Spinal cord (tissue), 10 donors: ENCODE measurements around the gene HOXB13. TPM values are rescaled to one million over a fixed set of nuclear protein-coding genes. Genes with fewer than 3 reads are reported as not detected.

Experiments used
- DNase-seq, 6 donors: peaks; one replicate each; pipeline versions ENCODE4 v3.0.0 to v3.0.0-alpha.2; 2013 to 2015; ENCODE audit warnings: low spot score in 6 of 6, low read depth in 4 of 6
- H3K27ac ChIP-seq: one replicate; pipeline ENCODE4 v1.5.1; 2013; ENCODE audit warnings: low read depth, low read length, control low read depth
- H3K27me3 ChIP-seq: one replicate; pipeline ENCODE4 v1.6.1; 2013; ENCODE audit warnings: low read length; ENCODE audit not compliant: control insufficient read depth, insufficient read depth
- H3K36me3 ChIP-seq: one replicate; pipeline ENCODE4 v1.6.1; 2013; ENCODE audit warnings: low read length; ENCODE audit not compliant: control insufficient read depth, insufficient read depth
- H3K4me1 ChIP-seq: one replicate; pipeline ENCODE4 v1.6.1; 2013; ENCODE audit warnings: low read length; ENCODE audit not compliant: control insufficient read depth, insufficient read depth
- H3K4me3 ChIP-seq: one replicate; pipeline ENCODE4 v1.5.1; 2013; ENCODE audit warnings: low read depth, low read length, control low read depth
- H3K9me3 ChIP-seq: one replicate; pipeline ENCODE4 v1.6.1; 2013; ENCODE audit warnings: low read length; ENCODE audit not compliant: control insufficient read depth, insufficient read depth
- WGBS: methylation state at CpG from one replicate; pipeline ENCODE4 v1.1.5; 2013; ENCODE audit warnings: missing lambda C conversion rate; ENCODE audit not compliant: insufficient coverage; 5-methylcytosine and 5-hydroxymethylcytosine counted together
- polyA plus RNA-seq, 2 donors: library from polyadenylated mRNA; unstranded; fragments of 120-200 nt; gene quantifications; one replicate each; pipeline ENCODE4 v1.2.1, GENCODE V29; 2013; ENCODE audit not compliant: insufficient read length in 2 of 2
- total RNA-seq, 2 donors: library from RNA; depleted of rRNA in 1 of 2; stranded (reverse); fragments of 120-200 nt in 1 of 2; fragments of >200 nt in 1 of 2; gene quantifications; one replicate each; pipeline versions ENCODE4 v1.2.3 to v1.2.4, GENCODE V29; 2013 to 2014
- donor health status: healthy.

HOXB13 gene
- total and polyA plus RNA-seq, 4 donors = 0.40 TPM; not detected in 3

- Histone ChIP-seq H3K9me3 (no peaks in the 10 kb centered on the region), H3K36me3 (no peaks in the 10 kb centered on the region), H3K27ac (no peak overlapping the region), H3K4me3 (no peak overlapping the region), H3K27me3 (peaks cover 89% of the 10 kb centered on the region), H3K4me1 (peaks cover 17% of the 10 kb centered on the region)
- 33% methylated on average over 1 of the region's 2 CpGs for WGBS
- no peak for DNase-seq
Measured at GRCh38 chr17:48757524-48757961, 29.0 kb upstream of the HOXB13 start.

DNA sequence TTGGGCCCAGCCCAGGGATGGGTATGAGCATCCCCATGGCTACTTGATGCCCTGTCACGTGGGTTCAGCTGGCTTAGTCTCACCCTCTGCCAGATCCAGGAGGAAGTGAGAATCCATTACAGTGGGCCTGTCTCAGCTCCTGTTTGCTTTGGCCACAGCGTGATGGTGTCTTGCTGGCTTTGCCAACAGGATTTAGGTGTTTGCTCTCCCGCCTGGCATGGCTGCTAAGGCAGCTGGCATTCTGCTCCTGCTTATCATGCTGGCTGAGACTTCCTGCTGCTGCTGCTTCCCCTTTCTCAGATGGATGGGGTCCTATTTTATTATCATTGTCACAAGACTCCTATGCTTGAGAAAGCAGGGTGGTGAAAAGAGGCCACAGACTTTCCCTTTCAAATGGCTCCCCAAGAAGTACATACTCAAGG is 28.3 kb upstream of the HOXB13 start:
- peaks cover 17% of the 10 kb centered on the region for H3K4me1 ChIP-seq
- H3K27ac ChIP-seq = no peak overlapping the region
- H3K4me3 ChIP-seq = no peak overlapping the region
- H3K27me3 ChIP-seq = peaks cover 90% of the 10 kb centered on the region
- no peaks in the 10 kb centered on the region for H3K9me3 ChIP-seq
- 31% methylated on average over 2 of the region's 3 CpGs for WGBS
- H3K36me3 ChIP-seq = no peaks in the 10 kb centered on the region
- DNase-seq = no peak

DNA sequence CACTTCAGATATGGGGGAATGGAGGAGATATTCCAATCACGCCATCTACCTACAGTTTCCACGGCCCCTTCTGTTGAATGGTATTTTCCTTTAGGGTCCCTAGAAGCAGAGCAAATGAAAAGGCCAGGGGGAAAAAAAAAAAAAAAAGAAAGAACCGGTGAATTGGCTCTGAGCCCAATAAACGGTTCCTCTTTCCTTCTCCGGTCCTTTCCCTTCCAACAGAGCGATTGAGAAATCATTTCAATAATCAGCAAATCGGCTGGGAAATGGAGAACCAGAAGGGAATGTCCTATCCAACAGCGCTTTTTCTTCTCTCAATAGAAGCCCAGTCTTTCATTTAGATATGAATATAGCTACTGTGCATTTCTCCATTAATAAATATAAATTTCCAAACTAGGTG is 26.8 kb upstream of the HOXB13 start:
- no peak overlapping the region for H3K4me3 ChIP-seq
- no peak overlapping the region for H3K27ac ChIP-seq
- no CpG with 5 or more reads among the region's 8 CpGs for WGBS
- H3K27me3 ChIP-seq = peaks cover 91% of the 10 kb centered on the region
- H3K9me3 ChIP-seq = no peaks in the 10 kb centered on the region
- H3K4me1 ChIP-seq = peaks cover 17% of the 10 kb centered on the region
- DNase-seq = no peak
- no peaks in the 10 kb centered on the region for H3K36me3 ChIP-seq

- Histone ChIP-seq H3K4me3 (no peak overlapping the region), H3K9me3 (no peaks in the 10 kb centered on the region), H3K27me3 (peaks cover 97% of the 10 kb centered on the region), H3K27ac (no peak overlapping the region), H3K36me3 (no peaks in the 10 kb centered on the region), H3K4me1 (peaks cover 17% of the 10 kb centered on the region)
- WGBS = 1% methylated on average over 52 of the region's 52 CpGs
- no peak for DNase-seq
Measured at GRCh38 chr17:48754500-48755261, 26.1 kb upstream of the HOXB13 start.

DNA sequence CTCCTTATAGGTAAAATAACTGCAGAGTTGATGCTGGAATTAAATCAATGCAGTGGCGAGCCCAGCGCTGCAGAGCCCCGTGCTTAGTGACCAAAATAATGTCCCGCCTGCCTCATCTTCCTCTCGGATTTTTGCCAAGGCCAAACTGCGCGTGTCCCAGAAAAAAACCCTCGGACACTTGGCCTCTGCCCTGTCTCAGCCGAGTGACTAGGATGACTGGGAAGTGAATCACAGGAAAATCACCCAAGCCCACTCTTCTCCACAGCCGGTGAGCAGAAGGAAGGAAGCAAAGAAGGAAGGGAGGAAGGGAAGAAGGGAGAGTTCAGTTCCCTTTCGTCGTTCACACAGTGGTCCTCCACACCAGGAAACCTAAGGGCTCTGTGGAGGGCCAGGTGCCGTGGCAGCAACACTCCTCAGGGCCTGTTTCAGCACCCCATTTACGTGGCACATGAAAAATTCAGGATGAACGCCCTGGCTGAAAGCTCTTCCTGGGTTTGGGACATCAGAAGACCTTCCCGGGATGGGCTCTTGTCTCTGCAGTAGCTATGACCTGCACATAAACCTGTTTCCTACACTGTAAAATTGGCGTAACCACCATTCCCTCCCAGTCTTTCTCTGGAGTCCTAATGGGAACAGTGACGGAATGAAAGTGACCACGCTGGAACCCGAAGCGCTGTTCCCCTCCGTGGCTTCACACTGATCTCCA is 25.4 kb upstream of the HOXB13 start:
- 4% methylated on average over 17 of the region's 22 CpGs for WGBS
- H3K27me3 ChIP-seq = peaks cover 97% of the 10 kb centered on the region
- no peak overlapping the region for H3K4me3 ChIP-seq
- H3K4me1 ChIP-seq = peaks cover 17% of the 10 kb centered on the region
- H3K27ac ChIP-seq = no peak overlapping the region
- H3K9me3 ChIP-seq = no peaks in the 10 kb centered on the region
- DNase-seq = no peak
- no peaks in the 10 kb centered on the region for H3K36me3 ChIP-seq

GRCh38 chr17:48752399-48753288 is 24.1 kb upstream of the HOXB13 start:
- Histone ChIP-seq H3K27me3 (peaks cover 100% of the 10 kb centered on the region), H3K27ac (no peak overlapping the region), H3K4me3 (no peak overlapping the region), H3K9me3 (no peaks in the 10 kb centered on the region), H3K36me3 (no peaks in the 10 kb centered on the region), H3K4me1 (peaks cover 17% of the 10 kb centered on the region)
- DNase-seq = no peak
- 3% methylated on average over 37 of the region's 43 CpGs for WGBS

GRCh38 chr17:48751733-48752398 is 23.3 kb upstream of the HOXB13 start:
- Histone ChIP-seq H3K9me3 (no peaks in the 10 kb centered on the region), H3K4me3 (no peak overlapping the region), H3K27me3 (peaks cover 100% of the 10 kb centered on the region), H3K36me3 (no peaks in the 10 kb centered on the region), H3K4me1 (peaks cover 17% of the 10 kb centered on the region), H3K27ac (no peak overlapping the region)
- 2% methylated on average over 11 of the region's 13 CpGs for WGBS
- no peak for DNase-seq

DNA sequence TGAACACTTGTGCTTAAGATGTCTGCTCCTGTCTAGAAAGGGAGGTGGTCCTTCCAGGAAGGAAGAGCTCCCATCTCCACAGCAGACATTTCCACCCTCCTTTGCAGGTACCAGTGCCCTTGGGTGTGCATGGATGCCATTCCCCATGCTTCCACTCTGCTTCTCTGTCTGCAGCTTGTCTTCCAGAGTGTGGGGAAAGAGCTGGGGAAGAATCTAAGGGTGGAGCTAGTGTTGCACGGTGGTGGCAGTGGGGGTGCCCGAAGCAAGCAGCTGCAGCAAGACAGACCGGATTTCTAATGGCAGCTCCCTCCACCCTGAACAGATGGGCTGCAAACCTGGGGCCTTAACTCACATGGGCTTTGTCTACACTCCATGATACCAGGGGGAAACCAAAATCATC is 22.6 kb upstream of the HOXB13 start:
- Histone ChIP-seq H3K4me3 (no peak overlapping the region), H3K4me1 (peaks cover 14% of the 10 kb centered on the region), H3K9me3 (no peaks in the 10 kb centered on the region), H3K36me3 (no peaks in the 10 kb centered on the region), H3K27ac (no peak overlapping the region), H3K27me3 (peaks cover 100% of the 10 kb centered on the region)
- DNase-seq = no peak
- 0% methylated on average over 3 of the region's 3 CpGs for WGBS
